GM23338 (cell line): ENCODE measurements around the gene CFP. TPM values are rescaled to one million over a fixed set of nuclear protein-coding genes. Genes with fewer than 3 reads are reported as not detected.
"Not testable (repeated sequence)": the region's sequence is repeated elsewhere in the genome, so short reads cannot be mapped to it uniquely, and the experiment has no call there.

ENCODE experiments used
- ATAC-seq: fragments of 200-7000 bp; cut with Tn5 transposase; 3 replicates; pipeline ENCODE4 v1.9.1; 2020
- DNase-seq: peaks from one replicate; pipeline ENCODE4 v3.0.0-alpha.2; 2015; ENCODE audit warnings: low spot score
- H2AFZ ChIP-seq: fragments of 200-600 bp; sonication (generic); 2 replicates; pipeline ENCODE4 v1.8.0; 2016; ENCODE audit warnings: antibody characterized with exemption, mild to moderate bottlenecking, moderate library complexity
- H3F3A ChIP-seq: fragments of 200-600 bp; sonication (generic); replicated peaks from 2 replicates; pipeline ENCODE4 v1.8.0; 2017; ENCODE audit warnings: antibody characterized with exemption, mixed run types, low read depth
- H3K27ac ChIP-seq: fragments of 200-600 bp; sonication (generic); 2 replicates; pipeline ENCODE4 v1.6.1; 2016; ENCODE audit warnings: low read depth
- H3K27me3 ChIP-seq: fragments of 200-600 bp; sonication (generic); 2 replicates; pipeline ENCODE4 v1.8.0; 2016; ENCODE audit warnings: mild to moderate bottlenecking, mixed run types, moderate library complexity; ENCODE audit not compliant: insufficient read depth
- H3K36me3 ChIP-seq: fragments of 200-600 bp; sonication (generic); 2 replicates; pipeline ENCODE4 v1.8.0; 2016; ENCODE audit warnings: mild to moderate bottlenecking; ENCODE audit not compliant: insufficient read depth
- H3K4me1 ChIP-seq: fragments of 200-600 bp; sonication (generic); 2 replicates; pipeline ENCODE4 v1.8.0; 2016; ENCODE audit warnings: mild to moderate bottlenecking, moderate library complexity; ENCODE audit not compliant: insufficient read depth
- H3K4me2 ChIP-seq: fragments of 200-600 bp; sonication (generic); 2 replicates; pipeline ENCODE4 v1.7.1; 2017; ENCODE audit warnings: mixed run types
- H3K4me3 ChIP-seq: fragments of 200-600 bp; sonication (generic); 2 replicates; pipeline ENCODE4 v1.6.1; 2016; ENCODE audit warnings: mixed run types
- H3K79me2 ChIP-seq: fragments of 200-600 bp; sonication (generic); replicated peaks from 2 replicates; pipeline ENCODE4 v1.8.0; 2017; ENCODE audit warnings: mild to moderate bottlenecking; ENCODE audit not compliant: insufficient read depth
- H3K9me2 ChIP-seq: fragments of 200-600 bp; sonication (generic); 2 replicates; pipeline ENCODE4 v1.8.0; 2017; ENCODE audit not compliant: insufficient read depth
- H4K20me1 ChIP-seq: fragments of 200-600 bp; sonication (generic); replicated peaks from 2 replicates; pipeline ENCODE4 v1.8.0; 2017; ENCODE audit warnings: mild to moderate bottlenecking; ENCODE audit not compliant: insufficient read depth
- H3K27ac Mint-ChIP-seq: 2 replicates; pipeline ENCODE4 v1.8.0; 2020; ENCODE audit warnings: inconsistent platforms, mild to moderate bottlenecking, moderate library complexity, mixed read lengths
- H3K27me3 Mint-ChIP-seq: 3 replicates; pipeline ENCODE4 v1.8.0; 2022; ENCODE audit warnings: low read depth, mild to moderate bottlenecking, moderate library complexity, mixed read lengths, inconsistent platforms; ENCODE audit not compliant: insufficient read depth, poor library complexity
- H3K36me3 Mint-ChIP-seq: 3 replicates; pipeline ENCODE4 v1.8.0; 2021; ENCODE audit warnings: low read depth, mild to moderate bottlenecking, inconsistent platforms, moderate library complexity, mixed read lengths
- H3K4me1 Mint-ChIP-seq: 3 replicates; pipeline ENCODE4 v1.8.0; 2020; ENCODE audit warnings: mild to moderate bottlenecking, inconsistent platforms, mixed read lengths
- H3K4me3 Mint-ChIP-seq: 3 replicates; pipeline ENCODE4 v1.8.0; 2021; ENCODE audit warnings: moderate library complexity, mild to moderate bottlenecking, inconsistent platforms, mixed read lengths
- H3K9me3 Mint-ChIP-seq: 3 replicates; pipeline ENCODE4 v1.8.0; 2020; ENCODE audit warnings: moderate library complexity, mild to moderate bottlenecking, inconsistent platforms, mixed read lengths
- CTCF ChIP-seq, 2 experiments: fragments of 200-600 bp in 1 of 2; sonication (generic) in 1 of 2; conservative IDR thresholded peaks; 2 replicates each; pipeline versions ENCODE4 v1.5.1 to v1.6.1; 2016 to 2017; ENCODE audit warnings: antibody characterized with exemption in 2 of 2, low read depth in 2 of 2, mild to moderate bottlenecking in 2 of 2, moderate library complexity in 1 of 2
- ETS1 ChIP-seq: IDR thresholded peaks from 2 replicates; pipeline ENCODE4 v1.6.1; 2016; ENCODE audit warnings: antibody characterized with exemption
- EZH2 ChIP-seq: fragments of 200-600 bp; sonication (generic); IDR thresholded peaks from one replicate; pipeline ENCODE4 v1.8.0; 2017; ENCODE audit warnings: antibody characterized with exemption, mild to moderate bottlenecking, low read depth; ENCODE audit not compliant: unreplicated experiment
- EZH2phosphoT487 ChIP-seq: fragments of 200-600 bp; sonication (generic); IDR thresholded peaks from one replicate; pipeline ENCODE4 v1.8.1; 2018; ENCODE audit warnings: antibody characterized with exemption; ENCODE audit not compliant: unreplicated experiment
- JUNB ChIP-seq: IDR thresholded peaks from one replicate; pipeline ENCODE4 v1.6.1; 2016; ENCODE audit warnings: antibody characterized with exemption; ENCODE audit not compliant: unreplicated experiment
- NANOG ChIP-seq: IDR thresholded peaks from 2 replicates; pipeline ENCODE4 v1.6.1; 2016; ENCODE audit warnings: antibody characterized with exemption, borderline replicate concordance
- POLR2AphosphoS5 ChIP-seq: IDR thresholded peaks from 2 replicates; pipeline ENCODE4 v1.6.1; 2016; ENCODE audit warnings: antibody characterized with exemption, low read depth
- REST ChIP-seq: IDR thresholded peaks from one replicate; pipeline ENCODE4 v1.6.1; 2018; ENCODE audit warnings: antibody characterized with exemption; ENCODE audit not compliant: unreplicated experiment
- STAT1 ChIP-seq: IDR thresholded peaks from one replicate; pipeline ENCODE4 v1.6.1; 2016; ENCODE audit warnings: antibody characterized with exemption; ENCODE audit not compliant: unreplicated experiment
- ZNF114 ChIP-seq: fragments of 250-450 bp; sonication (Bioruptor Pico); IDR thresholded peaks from 2 replicates; pipeline ENCODE4 v1.5.0; 2020; ENCODE audit warnings: mild to moderate bottlenecking, moderate library complexity
- polyA plus RNA-seq: library from polyadenylated mRNA; unstranded; fragments of >200 nt; fragmentation: Nextera tagmentation; extraction: Ambion mirVana; gene quantifications from 2 replicates; pipeline ENCODE4 v1.2.1, GENCODE V29; 2016
- total RNA-seq: library from RNA; depleted of rRNA; stranded (reverse); fragments of >200 nt; shearing (Covaris generic); gene quantifications from 2 replicates; pipeline ENCODE4 v1.2.3, GENCODE V29; 2014

CFP gene
- total and polyA plus RNA-seq, 2 experiments from 2014 or later: 2.1 to 2.2 TPM

GRCh38 chrX:47674776-47675175 is 45.0 kb upstream of the CFP start (continued):
- TF ChIP-seq CTCF (conservative IDR thresholded peaks at IDR 0.05; ENCODE audit: low read depth in 2 of 2) (no peak), EZH2phosphoT487 (no peak), POLR2AphosphoS5 (no peak), JUNB (no peak), NANOG (no peak), ZNF114 (no peak), ETS1 (no peak), REST (no peak), STAT1 (no peak), EZH2 (no peak)

GRCh38 chrX:47665797-47666196 is 36.1 kb upstream of the CFP start:
- H3K9me3 Mint-ChIP-seq, H3K27me3 ChIP-seq: not testable (repeated sequence)

More at GRCh38 chrX:47665797-47666196, 36.1 kb upstream of the CFP start:
- H3K9me2 ChIP-seq, H3K4me3 Mint-ChIP-seq, H4K20me1 ChIP-seq, H3K27ac Mint-ChIP-seq, H3K36me3 Mint-ChIP-seq, H3K4me3 ChIP-seq, H3K79me2 ChIP-seq, H3K27me3 Mint-ChIP-seq, DNase-seq, ATAC-seq, H3K4me2 ChIP-seq, H3K36me3 ChIP-seq, H3F3A ChIP-seq, H3K27ac ChIP-seq, H3K4me1 Mint-ChIP-seq, H2AFZ ChIP-seq, H3K4me1 ChIP-seq: not testable (repeated sequence)
